Fibroblast of skin of back (primary cell): ENCODE results near the gene CXCL5. TPM values are rescaled to one million over a fixed set of nuclear protein-coding genes. Genes with fewer than 3 reads are reported as not detected.

Source experiments
- DNase-seq: peaks from one replicate; pipeline ENCODE4 v3.0.0-alpha.2; 2013
- polyA plus RNA-seq, 2 experiments: library from polyadenylated mRNA; unstranded; fragments of 120-200 nt; gene quantifications; one replicate each; pipeline ENCODE4 v1.2.1, GENCODE V29; 2013; ENCODE audit not compliant: insufficient read length in 2 of 2

CXCL5 gene
- 0.14 TPM for polyA plus RNA-seq (2013, experiment 1 of 2; ENCODE audit: insufficient read length)
- 0.05 TPM for polyA plus RNA-seq (2013, experiment 2 of 2; ENCODE audit: insufficient read length)

- DNase-seq = peak; percentile 26
These were observed at the start of gene CXCL5 for GRCh38 chr4:73998040-73999011. Gene CXCL5, minus strand, starts transcription at chr4:73998677. Its CDS starts 96 bp downstream, at chr4:73998581.

GRCh38 chr4:74047152-74047551, 48.7 kb upstream of the CXCL5 start:
- DNase-seq = no peak

GRCh38 chr4:74045772-74046171, 47.3 kb upstream of the CXCL5 start:
- no peak for DNase-seq

GRCh38 chr4:74045247-74045646, 46.8 kb upstream of the CXCL5 start:
- no peak for DNase-seq

GRCh38 chr4:74044677-74045076, 46.2 kb upstream of the CXCL5 start:
- DNase-seq = peak; percentile 76

- DNase-seq = no peak
These were observed 44.2 kb upstream of the CXCL5 start for GRCh38 chr4:74042681-74043080.

GRCh38 chr4:74041418-74041817, 42.9 kb upstream of the CXCL5 start:
- no peak for DNase-seq

GRCh38 chr4:74039315-74039763, 40.9 kb upstream of the CXCL5 start:
- DNase-seq = no peak

GRCh38 chr4:74038425-74039314, 40.2 kb upstream of the CXCL5 start, which contains the start of gene CXCL3:
Gene CXCL3, minus strand, starts transcription at chr4:74038689. Its CDS starts 78 bp downstream, at chr4:74038611.
- DNase-seq = peak; percentile 46

GRCh38 chr4:74038086-74038424, 39.6 kb upstream of the CXCL5 start:
- DNase-seq = no peak

GRCh38 chr4:74037076-74037955, 38.8 kb upstream of the CXCL5 start:
- DNase-seq = no peak

- DNase-seq = peak; percentile 71
These were observed 35.3 kb upstream of the CXCL5 start for GRCh38 chr4:74033739-74034138.

- peak; percentile 65 for DNase-seq
These were observed 33.6 kb upstream of the CXCL5 start for GRCh38 chr4:74032064-74032463.

- no peak for DNase-seq
These were observed 33.1 kb upstream of the CXCL5 start for GRCh38 chr4:74031576-74031975.

- DNase-seq = no peak
These were observed 31.8 kb upstream of the CXCL5 start for GRCh38 chr4:74030285-74030684.

GRCh38 chr4:74028504-74028903, 30.0 kb upstream of the CXCL5 start:
- DNase-seq = no peak

- DNase-seq = no peak
These were observed 25.2 kb upstream of the CXCL5 start for GRCh38 chr4:74023709-74024108.

GRCh38 chr4:74021601-74022000, 23.1 kb upstream of the CXCL5 start:
- no peak for DNase-seq

GRCh38 chr4:74018771-74019170, 20.3 kb upstream of the CXCL5 start:
- DNase-seq = no peak

- no peak for DNase-seq
These were observed 19.6 kb upstream of the CXCL5 start for GRCh38 chr4:74018116-74018515.

- DNase-seq = no peak
These were observed 17.6 kb upstream of the CXCL5 start for GRCh38 chr4:74016068-74016467.
